PC-3 (cell line): Measurements from ENCODE around the gene LRIT1.

Source experiments
- CTCF ChIP-seq: fragments of 300-600 bp; sonication (generic); conservative IDR thresholded peaks from 2 replicates; pipeline ENCODE4 v1.5.1; 2017; ENCODE audit warnings: antibody characterized with exemption, low read depth, mild to moderate bottlenecking, low read length
- EZH2phosphoT487 ChIP-seq: fragments of 300-600 bp; sonication (generic); IDR thresholded peaks from 2 replicates; pipeline ENCODE4 v1.6.1; 2018; ENCODE audit warnings: mild to moderate bottlenecking, antibody characterized with exemption, low read length, borderline replicate concordance

- TF ChIP-seq CTCF: no peak
- no peak for TF ChIP-seq EZH2phosphoT487
These were observed 45.3 kb upstream of the LRIT1 start for GRCh38 chr10:84286695-84287094.
